DMS114 treated with DMSO at 0.1 percent for 48 hours (cell line): ENCODE results near the gene SRL.

ENCODE experiments used
- DNase-seq: peaks from one replicate; lab custom pipeline; 2025; ENCODE audit not compliant: unreplicated experiment; lab: John Stamatoyannopoulos, UW

Gene SRL

DNA sequence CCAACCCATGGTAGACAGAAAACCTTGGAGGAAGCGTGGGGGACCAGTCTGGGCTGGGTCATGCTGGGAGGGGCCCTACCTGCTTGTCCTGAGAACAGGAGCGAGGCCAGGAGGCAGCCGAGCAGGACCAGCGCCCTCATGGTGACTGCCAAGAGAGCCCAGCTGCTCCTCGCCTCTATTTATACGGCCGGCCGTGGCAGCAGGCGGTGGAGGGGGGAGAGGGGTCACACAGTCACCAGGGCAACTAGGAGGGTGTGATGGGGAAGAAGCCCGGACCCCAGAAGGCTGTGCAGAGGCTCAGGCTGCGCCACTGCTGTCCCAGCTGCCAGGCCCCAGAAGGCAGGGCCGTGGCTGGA is at the start of gene SRL:
Gene SRL (minus strand): TSS at position 153 of the 356 bp plus-strand sequence. CDS start 13 bp downstream, at position 140.
- DNase-seq: no peak

- DNase-seq: no peak
Observed at GRCh38 chr16:4290236-4290830, 48.5 kb upstream of the SRL start.

DNA sequence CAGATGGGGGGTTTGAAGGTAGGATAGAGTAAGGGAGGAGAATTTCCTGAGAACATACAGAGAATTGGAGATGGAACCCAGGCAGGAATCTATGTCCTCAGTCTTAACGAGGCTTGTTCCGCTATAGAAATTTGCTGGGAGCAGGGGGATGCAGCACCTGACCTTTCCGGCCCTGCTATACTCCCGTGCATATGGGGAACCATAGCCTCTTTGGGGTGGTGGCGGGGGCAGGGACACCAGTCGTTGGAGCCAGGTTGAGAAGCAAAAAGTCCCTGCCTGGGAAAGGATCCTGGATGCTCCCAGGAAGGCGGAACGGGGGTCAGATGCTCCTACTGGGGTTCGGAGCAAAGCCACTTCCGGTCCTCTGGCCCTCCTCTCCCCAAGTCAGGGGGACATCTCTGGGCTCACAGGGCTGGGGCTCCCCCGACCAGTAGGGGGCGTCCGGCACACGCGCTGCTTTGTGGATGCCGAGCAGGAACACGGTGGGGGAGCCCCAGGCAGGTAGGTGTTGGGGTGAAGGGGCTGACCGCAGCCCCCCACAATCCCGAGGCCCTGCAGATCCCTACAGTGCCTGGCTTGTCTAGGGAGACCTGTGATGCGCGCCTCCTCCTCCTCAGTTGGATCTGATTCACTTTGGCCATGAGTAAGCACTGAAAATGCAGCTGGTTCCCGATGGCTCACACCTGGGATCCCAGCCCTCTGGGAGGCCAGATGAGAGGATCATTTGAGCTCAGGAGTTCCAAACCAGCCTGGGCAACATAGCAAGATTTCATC is 46.5 kb upstream of the SRL start:
- DNase-seq: no peak

- no peak for DNase-seq
Observed at GRCh38 chr16:4285167-4285566, 43.3 kb upstream of the SRL start.

DNA sequence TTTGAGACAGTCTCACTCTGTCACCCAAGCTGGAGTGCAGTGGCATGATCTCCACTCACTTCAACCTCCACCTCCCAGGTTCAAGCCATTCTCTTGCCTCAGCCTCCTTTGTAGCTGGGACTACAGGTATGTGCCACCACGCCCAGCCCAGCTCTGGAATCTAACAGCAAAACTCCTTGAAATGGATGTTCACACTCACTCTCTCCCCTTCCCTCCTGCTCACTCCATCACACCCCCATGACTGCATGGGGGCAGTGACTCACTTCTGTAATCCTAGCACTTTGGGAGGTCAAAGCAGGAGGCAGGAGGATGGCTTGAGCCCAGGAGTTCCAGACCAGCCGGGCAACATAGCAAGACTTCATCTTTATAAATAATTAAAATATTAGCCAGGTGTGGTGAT is 42.1 kb upstream of the SRL start:
- DNase-seq: no peak

DNA sequence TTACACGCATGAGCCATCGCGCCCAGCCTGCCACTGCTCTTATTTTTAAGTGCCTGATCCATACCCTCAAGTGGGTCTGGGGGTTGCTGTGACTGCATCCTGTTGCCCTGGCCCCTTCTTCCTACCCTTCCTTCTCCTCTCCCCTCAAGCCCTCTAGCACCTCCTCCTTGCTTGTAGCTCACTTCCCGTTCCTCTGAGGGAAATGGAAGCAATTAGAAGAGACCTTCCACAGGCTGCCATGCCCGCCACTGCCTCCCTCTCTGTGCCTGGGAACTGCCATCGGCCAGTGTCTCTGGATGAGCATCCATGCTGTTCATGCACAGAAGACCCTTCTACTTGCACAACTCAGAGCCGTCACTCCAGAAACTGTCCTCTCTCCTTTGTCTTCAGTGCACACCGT is 41.6 kb upstream of the SRL start:
- DNase-seq: no peak

DNA sequence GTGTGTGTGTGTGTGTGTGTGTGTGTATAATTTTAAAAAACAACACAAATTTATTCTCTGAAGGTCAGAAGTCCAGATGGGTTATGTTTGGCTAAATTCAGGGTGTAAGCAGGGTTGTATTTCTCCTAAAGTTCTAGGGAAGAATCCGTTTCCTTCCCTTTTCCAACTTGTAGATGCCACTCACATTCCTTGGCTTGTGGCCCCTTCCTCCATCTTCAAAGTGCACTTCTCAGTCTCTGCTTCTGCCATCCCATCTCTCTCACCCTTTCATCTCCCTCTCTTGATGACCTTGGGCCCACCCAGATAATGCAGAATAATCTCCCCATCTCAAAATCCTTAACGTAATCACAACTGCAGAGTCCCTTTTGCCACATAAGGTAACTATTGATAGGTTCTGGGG is 38.7 kb upstream of the SRL start:
- no peak for DNase-seq

GRCh38 chr16:4277987-4278513 is 36.2 kb upstream of the SRL start:
- no peak for DNase-seq

DNA sequence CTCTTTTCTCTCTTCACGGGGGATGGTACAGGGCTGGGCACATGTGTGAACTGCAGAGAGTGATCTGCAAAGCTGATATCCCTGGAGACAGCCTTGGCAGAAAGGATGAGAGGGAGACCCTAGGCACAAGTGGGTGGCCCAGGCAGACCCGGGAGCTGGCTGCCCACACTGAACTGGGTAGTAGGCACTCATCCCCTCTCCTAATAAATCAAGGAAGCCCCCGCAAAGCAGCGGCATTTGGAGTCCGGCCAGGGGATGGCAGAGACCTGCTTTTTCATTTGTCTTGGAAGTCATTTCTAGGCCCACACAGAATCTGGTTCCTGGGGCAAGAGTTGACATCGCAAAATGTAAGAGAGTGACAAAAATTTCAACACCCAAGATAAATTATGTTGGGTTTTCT is 34.0 kb upstream of the SRL start:
- DNase-seq: no peak

GRCh38 chr16:4273858-4274311 is 32.0 kb upstream of the SRL start:
- DNase-seq: peak; percentile 21

GRCh38 chr16:4272114-4272956 is 30.5 kb upstream of the SRL start:
- no peak for DNase-seq

DNA sequence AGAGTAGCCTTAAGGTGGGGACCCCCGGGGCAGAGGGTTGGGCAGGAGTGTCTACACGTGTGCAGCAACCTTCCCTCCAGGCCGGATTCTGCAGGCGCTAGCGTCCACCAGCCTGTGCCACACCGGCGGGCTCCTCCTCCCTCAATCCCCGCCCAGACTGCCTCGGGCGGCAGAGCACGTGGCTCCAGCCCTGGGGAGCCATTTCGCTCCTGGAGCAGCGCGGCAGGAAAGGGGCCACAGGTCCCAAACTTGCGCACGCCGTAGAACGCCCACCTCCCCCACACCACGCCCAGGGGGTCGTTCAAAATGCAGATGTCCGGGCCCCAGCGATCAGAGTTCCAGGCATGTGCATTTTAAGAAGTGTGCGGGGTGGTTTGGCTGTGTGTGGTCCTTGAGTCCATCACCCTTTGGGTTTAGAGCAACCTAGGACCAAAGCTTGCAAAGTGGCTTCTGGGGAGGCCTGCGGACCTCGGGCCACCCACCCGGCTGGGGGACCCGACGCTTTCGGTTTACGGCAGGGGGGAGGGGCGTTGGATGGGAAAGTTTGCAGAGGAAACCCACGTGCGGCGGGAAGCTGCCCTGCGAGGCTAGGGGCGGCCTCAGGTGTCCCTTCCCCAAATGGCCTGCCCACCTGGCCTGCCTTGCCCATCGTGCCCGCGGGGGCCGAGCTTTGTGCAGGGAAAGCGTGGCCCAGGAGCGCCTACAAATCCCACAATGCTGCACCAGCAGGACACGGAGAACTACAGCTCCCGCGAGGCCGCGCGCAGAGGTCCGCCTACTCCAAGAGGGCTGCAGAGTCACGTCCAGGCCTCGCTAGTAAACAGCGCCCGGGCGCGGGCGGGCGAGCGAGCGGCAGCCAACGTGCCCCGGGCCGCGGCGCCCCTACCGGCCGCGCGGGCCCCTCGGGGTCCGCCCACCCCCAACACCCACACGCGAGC is 29.6 kb upstream of the SRL start:
- peak; percentile 79 for DNase-seq

DNA sequence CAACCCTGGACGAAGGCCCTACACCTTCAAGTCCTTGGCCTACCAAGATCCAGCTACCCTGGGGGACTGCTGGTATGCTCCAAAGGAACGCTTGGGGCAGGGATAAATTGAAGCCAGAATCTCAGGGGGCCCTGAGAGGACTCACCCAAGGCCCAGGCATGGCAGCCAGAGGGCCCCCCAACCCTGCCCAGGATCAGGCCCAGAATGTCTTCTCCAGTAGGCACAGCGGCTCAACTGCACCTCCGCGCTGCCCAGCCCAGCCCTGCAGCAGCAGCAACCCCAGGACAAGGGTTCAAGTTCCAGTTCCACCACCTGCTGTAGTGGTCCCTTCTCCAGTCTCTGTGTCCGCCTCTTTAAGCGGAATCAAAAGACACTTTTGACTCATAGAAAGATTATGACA is 28.7 kb upstream of the SRL start:
- no peak for DNase-seq

DNA sequence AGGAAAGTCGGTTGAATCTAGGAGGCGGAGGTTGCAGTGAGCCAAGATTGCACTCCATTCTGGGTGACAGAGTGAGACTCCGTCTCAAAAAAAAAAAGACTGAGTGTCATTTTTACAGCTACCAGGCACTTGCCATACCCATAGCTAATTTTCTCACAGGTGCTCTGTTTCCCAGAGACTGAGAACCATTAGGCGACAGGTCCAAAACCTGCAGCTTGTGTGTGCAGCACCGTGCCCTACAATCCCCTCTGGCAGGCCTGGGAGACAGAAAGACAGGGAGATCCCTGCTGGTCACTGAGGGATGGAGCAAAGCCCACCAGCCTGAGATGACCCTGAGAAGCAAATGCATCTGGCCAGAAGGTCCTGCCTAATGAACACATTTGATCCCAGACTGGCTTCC is 28.2 kb upstream of the SRL start:
- no peak for DNase-seq

GRCh38 chr16:4266372-4266771 is 24.5 kb upstream of the SRL start:
- no peak for DNase-seq

GRCh38 chr16:4265676-4266075 is 23.8 kb upstream of the SRL start:
- DNase-seq: no peak

GRCh38 chr16:4264546-4264945 is 22.7 kb upstream of the SRL start:
- no peak for DNase-seq

DNA sequence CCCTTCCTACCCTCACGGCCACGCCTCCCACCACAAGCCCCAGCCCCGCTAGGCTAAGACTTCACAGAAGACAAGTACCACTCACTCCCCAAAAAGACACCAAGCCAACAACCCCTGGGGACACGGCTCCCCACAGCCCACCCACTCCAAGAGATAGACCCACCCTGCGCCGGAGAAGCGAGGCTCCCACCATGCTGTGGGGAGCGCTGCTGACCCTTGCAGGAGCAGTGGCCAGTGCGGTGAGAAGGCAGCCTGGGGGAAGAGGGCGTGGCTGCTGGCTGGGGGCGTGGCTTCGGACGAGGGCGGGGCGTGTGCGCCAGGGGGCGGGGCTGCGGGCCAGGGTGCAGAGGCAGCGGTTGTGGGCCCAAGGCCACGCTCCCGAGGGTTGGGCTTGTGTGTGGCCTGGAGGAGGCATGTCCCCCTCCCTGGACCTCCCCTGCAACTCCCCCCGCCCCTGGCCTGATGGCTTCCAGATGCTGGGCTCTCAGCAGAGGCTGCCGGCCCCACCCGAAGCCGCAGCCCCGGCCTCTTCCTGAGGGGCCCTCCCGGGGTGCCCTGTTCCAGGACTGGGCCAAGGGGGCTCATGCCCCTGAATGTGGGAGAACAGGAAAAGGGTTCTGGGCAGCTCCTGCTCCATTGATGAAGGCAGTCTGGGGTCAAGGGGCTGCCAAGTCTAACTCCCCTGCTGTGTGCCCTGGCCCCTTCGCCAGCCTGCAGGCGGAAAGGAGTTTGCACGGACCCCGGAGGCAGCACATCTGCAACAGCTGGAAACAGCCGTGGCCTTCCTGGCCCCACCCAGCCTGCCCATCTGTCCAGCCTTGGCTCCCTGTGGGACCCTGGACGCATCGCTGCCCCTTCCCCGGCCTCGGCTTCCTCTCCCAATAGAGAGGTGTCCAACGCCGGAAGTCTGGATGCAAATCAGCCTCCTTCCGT is 21.9 kb upstream of the SRL start:
- DNase-seq: no peak

DNA sequence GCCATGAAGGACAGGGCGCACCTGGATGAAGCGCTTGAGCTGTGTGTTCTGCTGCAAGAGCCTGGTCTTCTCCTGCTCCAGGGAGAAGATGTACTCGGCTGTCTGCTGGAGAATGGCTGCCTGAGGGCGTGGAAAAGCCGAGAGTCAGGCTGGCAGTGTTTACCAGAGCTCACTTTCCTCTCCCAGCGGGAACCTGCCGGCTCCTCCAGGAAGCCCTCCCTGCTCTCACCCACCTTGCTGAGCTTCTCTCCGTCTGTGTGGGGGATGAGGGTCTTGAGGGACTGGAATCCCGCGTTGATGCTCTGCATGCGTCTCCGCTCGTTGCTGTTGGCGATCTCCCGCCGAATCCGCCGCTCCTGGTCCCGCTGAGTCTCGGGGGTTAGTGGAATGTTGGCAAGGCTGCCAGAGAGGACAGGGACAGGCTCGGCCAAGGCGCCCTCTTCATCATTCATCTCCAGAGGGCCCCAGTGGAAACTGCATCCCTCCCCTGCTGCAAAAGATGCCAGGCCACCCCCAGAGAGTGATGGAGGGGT is 20.5 kb upstream of the SRL start:
- no peak for DNase-seq
